IMR-90 (cell line): Measurements from ENCODE around the gene VPS41. TPM values are rescaled to one million over a fixed set of nuclear protein-coding genes. Genes with fewer than 3 reads are reported as not detected.

Source experiments
- ATAC-seq: fragments of 200-7000 bp; cut with Tn5 transposase; 2 replicates; pipeline ENCODE4 v1.9.1; 2020; ENCODE audit warnings: low read depth, mild to moderate bottlenecking, moderate library complexity
- BruUV-seq: library from RNA; stranded (reverse); fragments of 400-500 nt; replicated peaks from 2 replicates; lab custom pipeline; 2021; lab: Mats Ljungman, UMichigan
- CTCF ChIA-PET: fragments of 300-600 bp; formaldehyde crosslinking; extraction: SDS; loops from one replicate; lab custom pipeline; 2021; ENCODE audit warnings: antibody characterized with exemption; lab: Yijun Ruan, JAX
- POLR2A ChIA-PET: fragments of 300-600 bp; sonication (Branson Sonifier 250); formaldehyde crosslinking; loops from one replicate; lab custom pipeline; 2022; ENCODE audit warnings: antibody characterized with exemption; ENCODE audit not compliant: unreplicated experiment; lab: Charles Lee
- DNase-seq: peaks from one replicate; pipeline ENCODE4 v3.0.0; 2013
- H2AFZ ChIP-seq: replicated peaks from 2 replicates; pipeline ENCODE3; 2013; ENCODE audit warnings: low read length, mild to moderate bottlenecking; ENCODE audit not compliant: poor library complexity
- H2AK5ac ChIP-seq: 2 replicates; pipeline ENCODE4 v1.6.1; 2013; ENCODE audit warnings: low read depth, low read length, inconsistent platforms
- H2AK9ac ChIP-seq: replicated peaks from 2 replicates; pipeline ENCODE3; 2013; ENCODE audit warnings: mild to moderate bottlenecking, low read depth, low read length, moderate library complexity; ENCODE audit not compliant: poor library complexity
- H2BK120ac ChIP-seq: 2 replicates; pipeline ENCODE4 v1.6.1; 2013; ENCODE audit warnings: low read depth, low read length, inconsistent platforms
- H2BK15ac ChIP-seq: 3 replicates; pipeline ENCODE4 v1.6.1; 2013; ENCODE audit warnings: low read depth, low read length, inconsistent platforms
- H2BK20ac ChIP-seq: 2 replicates; pipeline ENCODE4 v1.6.1; 2013; ENCODE audit warnings: low read depth, mild to moderate bottlenecking, inconsistent platforms, low read length, moderate library complexity
- H2BK5ac ChIP-seq: 2 replicates; pipeline ENCODE4 v1.6.1; 2013; ENCODE audit warnings: mild to moderate bottlenecking, low read depth, low read length, inconsistent platforms; ENCODE audit not compliant: poor library complexity, severe bottlenecking
- H3K14ac ChIP-seq: replicated peaks from 2 replicates; pipeline ENCODE4 v1.6.1; 2013; ENCODE audit warnings: low read depth, low read length, inconsistent platforms
- H3K18ac ChIP-seq: 2 replicates; pipeline ENCODE4 v1.6.1; 2013; ENCODE audit warnings: low read depth, low read length, control low read depth
- H3K23ac ChIP-seq: 2 replicates; pipeline ENCODE4 v1.6.1; 2013; ENCODE audit warnings: low read depth, low read length, inconsistent platforms
- H3K27ac ChIP-seq: 2 replicates; pipeline ENCODE4 v1.5.1; 2013; ENCODE audit warnings: mild to moderate bottlenecking, control low read depth, low read length; ENCODE audit not compliant: insufficient read depth
- H3K27me3 ChIP-seq: 2 replicates; pipeline ENCODE4 v1.6.1; 2013; ENCODE audit warnings: low read length; ENCODE audit not compliant: control insufficient read depth, insufficient read depth
- H3K36me3 ChIP-seq: 2 replicates; pipeline ENCODE4 v1.6.1; 2013; ENCODE audit warnings: low read length, mixed read lengths; ENCODE audit not compliant: control insufficient read depth, insufficient read depth
- H3K4ac ChIP-seq: 2 replicates; pipeline ENCODE4 v1.6.1; 2013; ENCODE audit warnings: low read depth, low read length, inconsistent platforms
- H3K4me1 ChIP-seq: 2 replicates; pipeline ENCODE4 v1.6.1; 2013; ENCODE audit warnings: low read length, mixed read lengths; ENCODE audit not compliant: control insufficient read depth, insufficient read depth
- H3K4me2 ChIP-seq: 2 replicates; pipeline ENCODE4 v1.6.1; 2013; ENCODE audit warnings: low read depth, mild to moderate bottlenecking, control low read depth, low read length, moderate library complexity
- H3K4me3 ChIP-seq: 2 replicates; pipeline ENCODE4 v1.5.1; 2013; ENCODE audit warnings: low read depth, mild to moderate bottlenecking, control low read depth, low read length, moderate library complexity; ENCODE audit not compliant: insufficient read depth
- H3K56ac ChIP-seq: 2 replicates; pipeline ENCODE4 v1.6.1; 2013; ENCODE audit warnings: low read length, inconsistent platforms; ENCODE audit not compliant: insufficient read depth; ENCODE audit errors: extremely low read depth
- H3K79me1 ChIP-seq, 2 experiments: 2 replicates each; pipeline ENCODE4 v1.6.1; 2013; ENCODE audit warnings: low read length in 2 of 2, inconsistent platforms in 1 of 2, low read depth in 1 of 2
- H3K9ac ChIP-seq: 2 replicates; pipeline ENCODE4 v1.6.1; 2013; ENCODE audit warnings: low read depth, low read length, control low read depth
- H3K9me1 ChIP-seq: 2 replicates; pipeline ENCODE4 v1.6.1; 2013; ENCODE audit warnings: low read length, inconsistent platforms; ENCODE audit not compliant: insufficient read depth
- H3K9me3 ChIP-seq: 2 replicates; pipeline ENCODE4 v1.6.1; 2013; ENCODE audit warnings: low read length; ENCODE audit not compliant: control insufficient read depth, insufficient read depth
- H4K20me1 ChIP-seq: 2 replicates; pipeline ENCODE4 v1.6.1; 2013; ENCODE audit warnings: low read length, inconsistent platforms; ENCODE audit not compliant: insufficient read depth
- H4K5ac ChIP-seq: 2 replicates; pipeline ENCODE4 v1.6.1; 2013; ENCODE audit warnings: mild to moderate bottlenecking, low read depth, low read length, control low read depth
- H4K8ac ChIP-seq, 2 experiments: 2 replicates each; pipeline ENCODE4 v1.6.1; 2013; ENCODE audit warnings: low read depth in 2 of 2, low read length in 2 of 2, control low read depth in 1 of 2, inconsistent platforms in 1 of 2
- H4K91ac ChIP-seq: 2 replicates; pipeline ENCODE4 v1.6.1; 2013; ENCODE audit warnings: low read depth, low read length, inconsistent platforms; ENCODE audit not compliant: insufficient read depth
- BHLHE40 ChIP-seq: fragments of 150-350 bp; IDR thresholded peaks from 2 replicates; pipeline ENCODE4 v1.6.1; 2016; ENCODE audit warnings: mild to moderate bottlenecking, low read depth, low read length
- CEBPB ChIP-seq: IDR thresholded peaks from 2 replicates; pipeline ENCODE4 v1.6.1; 2012; ENCODE audit warnings: low read depth, low read length, improper control_type of control experiment
- CHD1 ChIP-seq: IDR thresholded peaks from 2 replicates; pipeline ENCODE4 v1.6.1; 2012; ENCODE audit warnings: low read depth, low read length, improper control_type of control experiment
- CTCF ChIP-seq: conservative IDR thresholded peaks from 2 replicates; pipeline ENCODE4 v1.5.1; 2012; ENCODE audit warnings: mild to moderate bottlenecking, low read depth, low read length, improper control_type of control experiment
- FOS ChIP-seq: fragments of 150-350 bp; IDR thresholded peaks from 2 replicates; pipeline ENCODE4 v1.6.1; 2016; ENCODE audit warnings: low read depth, low read length
- MAFK ChIP-seq: IDR thresholded peaks from 2 replicates; pipeline ENCODE4 v1.6.1; 2012; ENCODE audit warnings: low read depth, low read length, improper control_type of control experiment
- MAZ ChIP-seq: IDR thresholded peaks from 2 replicates; pipeline ENCODE4 v1.6.1; 2012; ENCODE audit warnings: low read depth, mild to moderate bottlenecking, low read length, improper control_type of control experiment, moderate library complexity, borderline replicate concordance
- MXI1 ChIP-seq: IDR thresholded peaks from 2 replicates; pipeline ENCODE4 v1.6.1; 2012; ENCODE audit warnings: low read depth, mild to moderate bottlenecking, low read length, moderate library complexity, borderline replicate concordance
- NFE2L2 ChIP-seq: fragments of 150-350 bp; IDR thresholded peaks from 2 replicates; pipeline ENCODE4 v1.6.1; 2016; ENCODE audit warnings: low read depth, mild to moderate bottlenecking, low read length
- POLR2A ChIP-seq: IDR thresholded peaks from 2 replicates; pipeline ENCODE4 v1.6.1; 2012; ENCODE audit warnings: mild to moderate bottlenecking, low read depth, low read length
- RAD21 ChIP-seq: IDR thresholded peaks from 2 replicates; pipeline ENCODE4 v1.6.1; 2012; ENCODE audit warnings: low read length, improper control_type of control experiment
- RCOR1 ChIP-seq: IDR thresholded peaks from 2 replicates; pipeline ENCODE4 v1.6.1; 2012; ENCODE audit warnings: mild to moderate bottlenecking, low read length, improper control_type of control experiment; ENCODE audit not compliant: insufficient replicate concordance
- RFX5 ChIP-seq: IDR thresholded peaks from 2 replicates; pipeline ENCODE4 v1.8.0; 2012; ENCODE audit warnings: low read depth, mild to moderate bottlenecking, low read length, moderate library complexity
- SMC3 ChIP-seq: fragments of 150-350 bp; IDR thresholded peaks from 2 replicates; pipeline ENCODE4 v1.6.1; 2016; ENCODE audit warnings: low read depth, mild to moderate bottlenecking, antibody characterized with exemption, low read length, moderate library complexity
- USF2 ChIP-seq: fragments of 150-350 bp; IDR thresholded peaks from 2 replicates; pipeline ENCODE4 v1.6.1; 2017; ENCODE audit warnings: mild to moderate bottlenecking, antibody characterized with exemption, low read length, low read depth
- dilution Hi-C: fragments of 300-500 bp; cut with HindIII; formaldehyde crosslinking; loops from one replicate; pipeline ENCODE4 v1.14.3; 2018; ENCODE audit warnings: low sequenced_read_pairs; ENCODE audit not compliant: unreplicated experiment
- in situ Hi-C: fragments of 300-500 bp; cut with MboI; formaldehyde crosslinking; loops from 3 replicates; pipeline ENCODE4 v1.14.3; 2019; ENCODE audit warnings: low sequenced_read_pairs, inconsistent platforms, mixed read lengths
- intact Hi-C: fragments of 100-400 bp; cut with micrococcal nuclease; formaldehyde crosslinking; loops from 2 replicates; pipeline ENCODE4 v1.10.0; 2022
- polyA plus RNA-seq, 3 experiments: library from polyadenylated mRNA; depleted of rRNA; stranded (reverse); fragments of >200 nt; gene quantifications; 2 replicates each; pipeline ENCODE4 v1.2.3, GENCODE V29; 2012; ENCODE audit warnings: low replicate concordance in 1 of 3
- total RNA-seq: library from RNA; depleted of rRNA; stranded (reverse); fragments of >200 nt; gene quantifications from 2 replicates; pipeline ENCODE4 v1.2.3, GENCODE V29; 2012
- TF ChIP-seq, protein P1 (sequence below): fragments of 150-350 bp; IDR thresholded peaks from 2 replicates; pipeline ENCODE4 v1.6.1; 2016; ENCODE audit warnings: low read depth, mild to moderate bottlenecking, low read length, moderate library complexity, borderline replicate concordance

The VPS41 gene
- total and polyA plus RNA-seq, 2 of the 4 experiments (the other 2 are of a cell fraction) = 16.0 to 28.0 TPM

DNA sequence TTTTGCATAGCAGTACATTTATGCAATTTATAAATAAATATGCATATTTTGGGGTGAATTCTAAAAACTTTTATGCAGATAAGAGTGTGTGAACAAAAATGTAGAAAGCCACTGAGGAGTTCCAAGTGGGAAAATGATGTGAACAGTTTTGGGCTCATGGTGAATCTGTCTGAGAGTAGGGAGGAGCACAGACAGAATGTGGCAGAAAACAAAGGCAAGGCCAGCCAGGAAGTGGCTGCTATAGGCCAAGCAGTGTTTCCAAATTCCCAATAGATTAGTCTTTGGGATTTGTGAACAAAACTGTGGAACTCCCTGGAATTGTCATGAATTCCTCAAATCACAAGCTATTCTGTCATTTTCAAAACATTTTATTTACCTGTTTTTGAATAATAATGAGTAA lies 204.2 kb downstream of the VPS41 start:
- Histone ChIP-seq H3K14ac (no peak overlapping the region), H2BK15ac (no peak overlapping the region), H3K56ac (no peak overlapping the region), H3K36me3 (no peaks in the 10 kb centered on the region), H2AK5ac (no peak overlapping the region), H3K9me3 (no peaks in the 10 kb centered on the region), H4K20me1 (no peaks in the 10 kb centered on the region), H3K23ac (no peak overlapping the region), H3K27ac (0 out of 2 replicates have a peak overlapping the region, but pooled peaks have one; percentile 7), H3K4ac (no peak overlapping the region), H3K9ac (0 out of 2 replicates have a peak overlapping the region, but pooled peaks have one; percentile 27), H3K9me1 (no peaks in the 10 kb centered on the region), H2AK9ac (no peak overlapping the region), H2BK120ac (no peak overlapping the region), H2AFZ (no peak overlapping the region), H3K79me1 (no peaks in the 10 kb centered on the region), H2BK20ac (no peak overlapping the region), H3K4me3 (no peak overlapping the region), H4K91ac (no peak overlapping the region), H4K5ac (0 out of 2 replicates have a peak overlapping the region, but pooled peaks have one; percentile 65), H3K27me3 (no peaks in the 10 kb centered on the region; the same call in 1 of the 2 replicates), H3K18ac (peak overlapping the region; percentile 60; the same call in 1 of the 2 replicates), H4K8ac (no peak overlapping the region), H3K4me2 (peak overlapping the region; percentile 51; the same call in 1 of the 2 replicates), H3K4me1 (peaks cover 3% of the 10 kb centered on the region; the same call in 1 of the 2 replicates), H2BK5ac (no peak overlapping the region)
- in situ Hi-C loops = no loop called here
- dilution Hi-C loops = no loop called here
- intact Hi-C loops = no loop called here
- DNase-seq = no peak
- ATAC-seq = peak; percentile 57
- BruUV-seq = no TSS peak
- CTCF ChIA-PET = no interaction called here
- TF ChIP-seq CEBPB (no peak), RFX5 (no peak), CHD1 (no peak), CTCF (no peak), FOS (no peak), RAD21 (no peak), MAZ (no peak), MAFK (no peak), SMC3 (no peak), RCOR1 (no peak), POLR2A (no peak), BHLHE40 (no peak), USF2 (no peak), NFE2L2 (no peak), MXI1 (no peak)
- TF ChIP-seq, protein P1, sequence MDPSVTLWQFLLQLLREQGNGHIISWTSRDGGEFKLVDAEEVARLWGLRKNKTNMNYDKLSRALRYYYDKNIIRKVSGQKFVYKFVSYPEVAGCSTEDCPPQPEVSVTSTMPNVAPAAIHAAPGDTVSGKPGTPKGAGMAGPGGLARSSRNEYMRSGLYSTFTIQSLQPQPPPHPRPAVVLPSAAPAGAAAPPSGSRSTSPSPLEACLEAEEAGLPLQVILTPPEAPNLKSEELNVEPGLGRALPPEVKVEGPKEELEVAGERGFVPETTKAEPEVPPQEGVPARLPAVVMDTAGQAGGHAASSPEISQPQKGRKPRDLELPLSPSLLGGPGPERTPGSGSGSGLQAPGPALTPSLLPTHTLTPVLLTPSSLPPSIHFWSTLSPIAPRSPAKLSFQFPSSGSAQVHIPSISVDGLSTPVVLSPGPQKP = no peak
- POLR2A ChIA-PET = no interaction called here
